Measurements from ENCODE around the gene CLCNKB. TPM values are rescaled to one million over a fixed set of nuclear protein-coding genes. Genes with fewer than 3 reads are reported as not detected.

The CLCNKB gene
- total RNA-seq, 1 experiment from 2014 or later: not detected

- peak; percentile 79 for ATAC-seq
- peaks cover 47% of the 10 kb centered on the region for H3K4me1 ChIP-seq (ENCODE audit: control insufficient read depth, insufficient read depth, low read length)
- H3K27me3 ChIP-seq (ENCODE audit: control insufficient read depth, insufficient read depth, low read length): no peaks in the 10 kb centered on the region
- TF ChIP-seq CTCF (IDR thresholded peaks at IDR 0.05): peak; percentile 92
- no peak for TF ChIP-seq REST (IDR thresholded peaks at IDR 0.05; ENCODE audit: insufficient read depth in 1 of 2, low read depth in 2 of 2, low read length in 1 of 2)
- no peaks in the 10 kb centered on the region for H3K36me3 ChIP-seq (ENCODE audit: control insufficient read depth, insufficient read depth, low read length)
- no TSS peak for BruUV-seq (replicated peaks)
- peak; percentile 71 for DNase-seq (ENCODE audit: low read depth, low spot score)
- ChIA-PET CTCF (interaction anchor here (0.6 to 2.2 kb wide), 16 partner anchors 11 to 284 kb away, joined by 3 to 21 read pairs (median 4); no protein-coding TSS in a partner anchor), POLR2A (interaction anchor here (0.6 kb wide), 1 partner anchor 76 kb away, joined by 13 read pairs; no protein-coding TSS in a partner anchor)
- no peak overlapping the region for H3K4me3 ChIP-seq (ENCODE audit: low read depth in 2 of 2, low read length in 2 of 2)
- peak overlapping the region; percentile 74 for H3K27ac ChIP-seq (ENCODE audit: low read length)
- in situ Hi-C loops (cut with HindIII; ENCODE audit: low pct_unique_long_range_greater_than_20kb, low sequenced_read_pairs): no loop called here
- H3K9me3 ChIP-seq (ENCODE audit: control insufficient read depth, insufficient read depth, low read depth, low read length): no peaks in the 10 kb centered on the region
- intact Hi-C loops (cut with micrococcal nuclease; ENCODE audit: unreplicated experiment): loop anchor here (1.0 to 5.0 kb wide), 3 partner anchors 109 to 283 kb away; no protein-coding TSS in a partner anchor
Measured at GRCh38 chr1:16078925-16079656, 35.5 kb downstream of the CLCNKB start.

GRCh38 chr1:16080422-16081150, 37.0 kb downstream of the CLCNKB start:
- no peaks in the 10 kb centered on the region for H3K27me3 ChIP-seq (ENCODE audit: control insufficient read depth, insufficient read depth, low read length)
- no TSS peak for BruUV-seq (replicated peaks)
- no peaks in the 10 kb centered on the region for H3K36me3 ChIP-seq (ENCODE audit: control insufficient read depth, insufficient read depth, low read length)
- CTCF ChIA-PET: interaction anchor here (0.7 to 2.7 kb wide), 2 partner anchors 53 to 106 kb away, joined by 3 to 25 read pairs; no protein-coding TSS in a partner anchor
- POLR2A ChIA-PET: interaction anchor here (0.6 kb wide), 2 partner anchors 40 to 276 kb away, joined by 5 to 6 read pairs; no protein-coding TSS in a partner anchor
- peak overlapping the region; percentile 59 for H3K27ac ChIP-seq (ENCODE audit: low read length)
- DNase-seq (ENCODE audit: low read depth, low spot score) (no peak), ATAC-seq (no peak)
- in situ Hi-C loops (cut with HindIII; ENCODE audit: low pct_unique_long_range_greater_than_20kb, low sequenced_read_pairs): no loop called here
- no peaks in the 10 kb centered on the region for H3K9me3 ChIP-seq (ENCODE audit: control insufficient read depth, insufficient read depth, low read depth, low read length)
- no peak overlapping the region for H3K4me3 ChIP-seq (ENCODE audit: low read depth in 2 of 2, low read length in 2 of 2)
- H3K4me1 ChIP-seq (ENCODE audit: control insufficient read depth, insufficient read depth, low read length): peaks cover 47% of the 10 kb centered on the region
- intact Hi-C loops (cut with micrococcal nuclease; ENCODE audit: unreplicated experiment): no loop called here
- no peak for TF ChIP-seq POLR2AphosphoS5 (IDR thresholded peaks at IDR 0.05; ENCODE audit: low read depth, low read length)
- TF ChIP-seq TCF7L2 (IDR thresholded peaks at IDR 0.05; ENCODE audit: low read depth, low read length): no peak
- TF ChIP-seq REST (IDR thresholded peaks at IDR 0.05; ENCODE audit: insufficient read depth in 1 of 2, low read depth in 2 of 2, low read length in 1 of 2): no peak
- no peak for TF ChIP-seq SIN3A (IDR thresholded peaks at IDR 0.05; ENCODE audit: borderline replicate concordance, insufficient read depth, low read depth, low read length)
- TF ChIP-seq CTCF (IDR thresholded peaks at IDR 0.05): no peak
